Heart right ventricle (tissue), 16 donors: ENCODE measurements around the gene E2F2. TPM values are rescaled to one million over a fixed set of nuclear protein-coding genes. Genes with fewer than 3 reads are reported as not detected.

Experiments
- ATAC-seq, 8 donors: fragments of 200-7000 bp; cut with Tn5 transposase; one replicate each; pipeline ENCODE4 v1.9.1; 2020; ENCODE audit warnings: mild to moderate bottlenecking in 8 of 8, moderate library complexity in 8 of 8, moderate number of reproducible peaks in 1 of 8
- DNase-seq, 2 donors: peaks; one replicate each; pipeline ENCODE4 v3.0.0-alpha.2; 2020
- H3K27ac ChIP-seq, 10 donors: fragments of 200-600 bp; sonication (generic) in 2 of 10; one replicate each; pipeline versions ENCODE4 v1.5.0 to v1.8.0; 2020 to 2022; ENCODE audit warnings: mild to moderate bottlenecking in 3 of 10
- H3K27me3 ChIP-seq, 7 donors: fragments of 200-600 bp; one replicate each; pipeline ENCODE4 v1.8.0; 2021 to 2022; ENCODE audit warnings: mild to moderate bottlenecking in 2 of 7
- H3K36me3 ChIP-seq, 9 donors: fragments of 200-600 bp; sonication (generic) in 1 of 9; one replicate each; pipeline versions ENCODE4 v1.5.0 to v1.8.0; 2020 to 2022; ENCODE audit warnings: mild to moderate bottlenecking in 2 of 9
- H3K4me1 ChIP-seq, 9 donors: fragments of 200-600 bp; sonication (generic) in 1 of 9; one replicate each; pipeline versions ENCODE4 v1.5.0 to v1.8.0; 2020 to 2022; ENCODE audit warnings: mild to moderate bottlenecking in 4 of 9
- H3K4me3 ChIP-seq, 10 donors: fragments of 200-600 bp; sonication (generic) in 2 of 10; one replicate each; pipeline versions ENCODE4 v1.5.0 to v1.8.0; 2020 to 2022; ENCODE audit warnings: mild to moderate bottlenecking in 7 of 10, moderate library complexity in 2 of 10
- H3K9me3 ChIP-seq, 11 donors: fragments of 200-600 bp in 10 of 11; sonication (generic) in 2 of 11; one replicate each; pipeline versions ENCODE4 v1.5.0 to v1.8.0; 2013 to 2022; ENCODE audit warnings: mild to moderate bottlenecking in 2 of 11, control low read depth in 1 of 11, moderate library complexity in 1 of 11
- CTCF ChIP-seq, 9 donors: fragments of 200-600 bp; sonication (generic) in 2 of 9; IDR thresholded peaks; one replicate each; pipeline versions ENCODE4 v1.5.0 to v1.8.0; 2021 to 2022; ENCODE audit warnings: antibody characterized with exemption in 9 of 9, mild to moderate bottlenecking in 5 of 9, moderate library complexity in 1 of 9
- WGBS, 2 donors: extraction: QIAGEN DNeasy Blood & Tissue Kit; methylation state at CpG; one replicate each; pipeline ENCODE4 v1.1.7; 2013; ENCODE audit warnings: inconsistent platforms in 1 of 2; 5-methylcytosine and 5-hydroxymethylcytosine counted together
- intact Hi-C, 10 donors: fragments of 100-400 bp; cut with DNase I; formaldehyde crosslinking; loops; one replicate each; pipeline versions ENCODE4 v1.11.1 to v1.14.2; 2022
- polyA plus RNA-seq, 2 donors: library from polyadenylated mRNA; stranded (reverse); fragments of 200-250 nt; gene quantifications; one replicate each; pipeline ENCODE4 v1.2.3, GENCODE V29; 2013
- total RNA-seq, 10 donors: library from RNA; stranded (reverse); fragmentation: NEBNext Ultra II Directional in 3 of 10; extraction: Animal tissue kit (Norgen Biotek cat#: 25700) in 3 of 10; gene quantifications; one replicate each; pipeline versions ENCODE4 v1.2.1 to v1.2.4, GENCODE V29; 2021 to 2023
- donor health status: Arrhythmogenic right ventricular cardiomyopathy.
- donor health status: ischemic (EF 13 %, LVEDD 7.1; RV severe dilation, severe dysfunction).
- donor health status: healthy with polysubstance abuse.
- donor health status: DM: no; HTN: yes; CAD: no.
- donor health status: DM: no; HTN: no; CAD: no.
- donor health status: ischemic (EF 25% LVEDD 6.9; RV normal size, moderate dysfunction).
- donor health status: ischemic (EF 25% LVEDD 5.7; RV mildly dilated, moderate dysfunction).
- donor health status: healthy.
- donor health status: DM: yes; HTN: yes; CAD: no.
- donor health status: Ischemic cardiomyopathy.
- donor health status: ischemic (EF 35%, LVEDD 5.7; RV mildly dilated, moderate dysfunction).
- donor health status: nonischemic (EF 11% LVEDD 7.7; RV severe dilation, severe dysfunction).
- donor health status: DM: yes; HTN: yes; CAD: no.
- donor health status: PGD.
- donor health status: ischemic (EF 29% LVEDD 5.4; RV normal size, mild dysfunction).
- donor health status: nonischemic (EF 23%, LVEDD 6.1; RV moderate dilation, normal function).

Gene E2F2
- total and polyA plus RNA-seq, 12 donors, result 0.04 to 2.3 (median 0.15) TPM; not detected in 2

GRCh38 chr1:23461050-23461449, 70.0 kb downstream of the E2F2 start:
- Histone ChIP-seq H3K27ac (no peak overlapping the region), H3K27me3 (no peaks in the 10 kb centered on the region), H3K4me1 (peaks cover 0 to 10% (median 0%) of the 10 kb centered on the region in 9 donors), H3K9me3 (no peaks in the 10 kb centered on the region), H3K4me3 (no peak overlapping the region), H3K36me3 (peaks cover 0 to 19% (median 0%) of the 10 kb centered on the region in 9 donors)
- TF ChIP-seq CTCF (IDR thresholded peaks at IDR 0.05), result no peak
- intact Hi-C loops, result no loop called here
- no peak for ATAC-seq
- 83 to 84% methylated on average over 3 of the region's 3 CpGs for WGBS, 2 donors
- no peak for DNase-seq

GRCh38 chr1:23460519-23460918, 70.5 kb downstream of the E2F2 start:
- H3K36me3 ChIP-seq, result peaks cover 0 to 23% (median 0%) of the 10 kb centered on the region in 9 donors
- peaks cover 0 to 10% (median 0%) of the 10 kb centered on the region in 9 donors for H3K4me1 ChIP-seq
- no peak for TF ChIP-seq CTCF (IDR thresholded peaks at IDR 0.05)
- 91 to 96% methylated on average over 4 of the region's 4 CpGs for WGBS, 2 donors
- no peaks in the 10 kb centered on the region for H3K9me3 ChIP-seq
- intact Hi-C loops, result no loop called here
- no peak overlapping the region for H3K4me3 ChIP-seq
- H3K27me3 ChIP-seq, result no peaks in the 10 kb centered on the region
- no peak overlapping the region for H3K27ac ChIP-seq
- DNase-seq (no peak), ATAC-seq (no peak)

GRCh38 chr1:23459338-23459757, 71.7 kb downstream of the E2F2 start:
- 69 to 76% methylated on average over 2 of the region's 2 CpGs for whole genome bisulfite sequencing, 2 donors
- Histone ChIP-seq H3K36me3 (peaks cover 0 to 35% (median 10%) of the 10 kb centered on the region in 9 donors), H3K4me3 (no peak overlapping the region), H3K27me3 (no peaks in the 10 kb centered on the region), H3K4me1 (peaks cover 0 to 10% (median 0%) of the 10 kb centered on the region in 9 donors), H3K27ac (no peak overlapping the region), H3K9me3 (no peaks in the 10 kb centered on the region)
- intact Hi-C loops, result no loop called here
- no peak for DNase-seq
- TF ChIP-seq CTCF (IDR thresholded peaks at IDR 0.05), result no peak
- no peak for ATAC-seq

Other genes starting within 250 kb of the E2F2 start
- gene HNRNPR, start 186.9 kb downstream of the E2F2 start, total RNA-seq, result 10 to 100 TPM; 56.7 to 72.7 (median 66.4) TPM
- gene HNRNPR, start 186.9 kb downstream of the E2F2 start, polyA plus RNA-seq, result 10 to 100 TPM; 44.6 to 60.3 TPM
- gene ZNF436, start 161.4 kb downstream of the E2F2 start, total RNA-seq, result 10 to 100 TPM in 9 of 10 donors, 1 to 10 TPM in 1; 9.4 to 25.5 (median 16.3) TPM
- 1 to 10 TPM; 3.3 to 4.2 TPM for gene ZNF436, start 161.4 kb downstream of the E2F2 start, polyA plus RNA-seq
- gene TCEA3, start 106.5 kb downstream of the E2F2 start, total RNA-seq, result 10 to 100 TPM; 56.7 to 93.0 (median 71.8) TPM
- 10 to 100 TPM; 25.1 to 51.4 TPM for gene TCEA3, start 106.5 kb downstream of the E2F2 start, polyA plus RNA-seq
- 10 to 100 TPM; 15.5 to 58.4 (median 30.4) TPM for gene ASAP3, start 47.1 kb downstream of the E2F2 start, total RNA-seq
- 10 to 100 TPM; 22.9 to 58.2 TPM for gene ASAP3, start 47.1 kb downstream of the E2F2 start, polyA plus RNA-seq
- 100 to 1,000 TPM in 3 of 10 donors, 10 to 100 TPM in 7; 44.7 to 148 (median 83.4) TPM for gene ID3, start 28.3 kb upstream of the E2F2 start, total RNA-seq
- gene ID3, start 28.3 kb upstream of the E2F2 start, polyA plus RNA-seq, result 100 to 1,000 TPM in 1 of 2 donors, 10 to 100 TPM in 1; 73.6 to 217 TPM
- gene RPL11, start 160.6 kb upstream of the E2F2 start, total RNA-seq, result 100 to 1,000 TPM; 577 to 756 (median 612) TPM
- gene RPL11, start 160.6 kb upstream of the E2F2 start, polyA plus RNA-seq, result 1,000 to 10,000 TPM; 1,463 to 2,166 TPM
- gene ELOA, start 212.2 kb upstream of the E2F2 start, total RNA-seq, result 10 to 100 TPM; 28.3 to 39.0 (median 34.3) TPM
- 10 to 100 TPM; 11.2 to 14.9 TPM for gene ELOA, start 212.2 kb upstream of the E2F2 start, polyA plus RNA-seq
- gene PITHD1, start 247.2 kb upstream of the E2F2 start, total RNA-seq, result 10 to 100 TPM; 37.6 to 52.8 (median 43.3) TPM
- 10 to 100 TPM; 25.3 to 71.7 TPM for gene PITHD1, start 247.2 kb upstream of the E2F2 start, polyA plus RNA-seq